RWPE2 (cell line): ENCODE results near the gene RELT.

Experiments used
- ATAC-seq: fragments of 200-7000 bp; cut with Tn5 transposase; 3 replicates; pipeline ENCODE4 v1.9.1; 2021; ENCODE audit warnings: low read depth
- DNase-seq: peaks from one replicate; pipeline ENCODE4 v3.0.0-alpha.2; 2020; ENCODE audit warnings: low spot score
- H3K27ac ChIP-seq: fragments of 450-650 bp; 2 replicates; pipeline ENCODE4 v1.5.1; 2017; ENCODE audit warnings: mild to moderate bottlenecking; ENCODE audit not compliant: poor library complexity, severe bottlenecking
- H3K27me3 ChIP-seq: fragments of 250-450 bp; sonication (Bioruptor Pico); 2 replicates; pipeline ENCODE4 v1.5.1; 2021; ENCODE audit warnings: mild to moderate bottlenecking, moderate library complexity; ENCODE audit not compliant: insufficient read depth, poor library complexity, severe bottlenecking
- H3K36me3 ChIP-seq: fragments of 250-450 bp; sonication (Bioruptor Pico); 2 replicates; pipeline ENCODE4 v1.5.1; 2020; ENCODE audit warnings: low read depth, mild to moderate bottlenecking, moderate library complexity
- H3K4me1 ChIP-seq: fragments of 250-450 bp; sonication (Bioruptor Pico); 2 replicates; pipeline ENCODE4 v1.5.1; 2021; ENCODE audit warnings: mild to moderate bottlenecking, moderate library complexity; ENCODE audit not compliant: insufficient read depth, poor library complexity, severe bottlenecking
- H3K4me3 ChIP-seq: fragments of 250-450 bp; sonication (Bioruptor Pico); 2 replicates; pipeline ENCODE4 v1.5.1; 2021; ENCODE audit warnings: mild to moderate bottlenecking, moderate library complexity; ENCODE audit not compliant: severe bottlenecking
- H3K9me3 ChIP-seq: fragments of 250-450 bp; sonication (Bioruptor Pico); 2 replicates; pipeline ENCODE4 v1.5.1; 2021; ENCODE audit warnings: mild to moderate bottlenecking, moderate library complexity; ENCODE audit not compliant: severe bottlenecking
- CTCF ChIP-seq: fragments of 450-650 bp; IDR thresholded peaks from one replicate; pipeline ENCODE4 v1.5.1; 2017; ENCODE audit warnings: mild to moderate bottlenecking, moderate library complexity; ENCODE audit not compliant: poor library complexity, severe bottlenecking

The RELT gene

GRCh38 chr11:73406619-73407018 is 30.4 kb downstream of the RELT start:
- Histone ChIP-seq H3K27me3 (no peaks in the 10 kb centered on the region), H3K4me3 (no peak overlapping the region), H3K36me3 (no peaks in the 10 kb centered on the region), H3K9me3 (no peaks in the 10 kb centered on the region), H3K27ac (no peak overlapping the region), H3K4me1 (no peaks in the 10 kb centered on the region)
- no peak for TF ChIP-seq CTCF
- DNase-seq (no peak), ATAC-seq (no peak)

- DNase-seq: no peak
- Histone ChIP-seq H3K9me3 (no peaks in the 10 kb centered on the region), H3K27me3 (no peaks in the 10 kb centered on the region), H3K27ac (no peak overlapping the region), H3K4me3 (no peak overlapping the region), H3K36me3 (no peaks in the 10 kb centered on the region), H3K4me1 (no peaks in the 10 kb centered on the region)
- TF ChIP-seq CTCF: no peak
- no peak for ATAC-seq
These were observed 33.2 kb downstream of the RELT start for GRCh38 chr11:73409431-73409830.

GRCh38 chr11:73410627-73411026 is 34.4 kb downstream of the RELT start:
- Histone ChIP-seq H3K4me3 (no peak overlapping the region), H3K27me3 (no peaks in the 10 kb centered on the region), H3K9me3 (no peaks in the 10 kb centered on the region), H3K27ac (no peak overlapping the region), H3K4me1 (no peaks in the 10 kb centered on the region), H3K36me3 (no peaks in the 10 kb centered on the region)
- ATAC-seq (no peak), DNase-seq (no peak)
- TF ChIP-seq CTCF: no peak

GRCh38 chr11:73411031-73411430 is 34.8 kb downstream of the RELT start:
- Histone ChIP-seq H3K4me3 (no peak overlapping the region), H3K27ac (no peak overlapping the region), H3K27me3 (no peaks in the 10 kb centered on the region), H3K9me3 (no peaks in the 10 kb centered on the region), H3K36me3 (no peaks in the 10 kb centered on the region), H3K4me1 (no peaks in the 10 kb centered on the region)
- no peak for TF ChIP-seq CTCF
- DNase-seq (no peak), ATAC-seq (no peak)

- ATAC-seq (no peak), DNase-seq (no peak)
- Histone ChIP-seq H3K27ac (no peak overlapping the region), H3K4me1 (no peaks in the 10 kb centered on the region), H3K4me3 (no peak overlapping the region), H3K27me3 (no peaks in the 10 kb centered on the region), H3K9me3 (no peaks in the 10 kb centered on the region), H3K36me3 (no peaks in the 10 kb centered on the region)
- TF ChIP-seq CTCF: no peak
These were observed 36.1 kb downstream of the RELT start for GRCh38 chr11:73412308-73412707.
